ENCODE measurements around the gene ECM1. TPM values are rescaled to one million over a fixed set of nuclear protein-coding genes. Genes with fewer than 3 reads are reported as not detected.

ECM1 gene
- total and polyA plus RNA-seq, 2 donors (not counting 3 experiments of a cell fraction or from before 2014, with no cell fraction given), result 7.2 to 16.6 TPM

GRCh38 chr1:150464422-150464826, 43.5 kb upstream of the ECM1 start:
- no peak overlapping the region for H3K4me2 ChIP-seq (ENCODE audit: insufficient read depth, low read length)

More at GRCh38 chr1:150464422-150464826, 43.5 kb upstream of the ECM1 start:
- dilution Hi-C loops (cut with MboI; ENCODE audit: extremely low pct_ligation_motif_present, low sequenced_read_pairs), result no loop called here
- Histone ChIP-seq H3K9me3 (replicated peaks; ENCODE audit: control insufficient read depth, insufficient read depth, low read length) (no peaks in the 10 kb centered on the region), H3K27me3 (ENCODE audit: control insufficient read depth in 2 of 2, insufficient read depth in 2 of 2, low read length in 2 of 2) (no peaks in the 10 kb centered on the region), H3K4me1 (ENCODE audit: control insufficient read depth, extremely low read depth, insufficient read depth, low read length) (peaks cover 2% of the 10 kb centered on the region), H3K79me2 (ENCODE audit: control insufficient read depth, insufficient read depth, low read length) (no peaks in the 10 kb centered on the region), H3K9me1 (replicated peaks; ENCODE audit: control insufficient read depth, extremely low read depth, insufficient read depth, low read length) (no peaks in the 10 kb centered on the region), H3K36me3 (ENCODE audit: control insufficient read depth in 2 of 2, extremely low read depth in 1 of 2, insufficient read depth in 2 of 2, low read length in 2 of 2) (peaks cover 0 to 2% of the 10 kb centered on the region in 2 experiments), H2AFZ (ENCODE audit: low read depth, low read length) (no peak overlapping the region), H3K4me3 (replicated peaks in 1 of 3; ENCODE audit: insufficient read depth in 1 of 3, low read depth in 1 of 3, low read length in 3 of 3) (no peak overlapping the region), H4K20me1 (replicated peaks; ENCODE audit: control insufficient read depth, extremely low read depth, insufficient read depth, low read length) (no peaks in the 10 kb centered on the region), H3K27ac (ENCODE audit: insufficient read depth, low read depth, low read length) (no peak overlapping the region), H3K9ac (replicated peaks; ENCODE audit: extremely low read depth, insufficient read depth, low read length) (no peak overlapping the region)
- BruUV-seq (replicated peaks), result no TSS peak
- CTCF ChIA-PET, result interaction anchor here (1.4 to 1.7 kb wide), 2 partner anchors 53 to 68 kb away, joined by 6 to 19 read pairs; no protein-coding TSS in a partner anchor
- intact Hi-C loops (cut with micrococcal nuclease), result loop anchor here (1.0 to 5.0 kb wide), 7 partner anchors 53 to 346 kb away; partner anchors contain the start of genes ADAMTSL4 and FALEC
- DNase-seq (ENCODE audit: low read depth, low spot score), result peak; percentile 71
- POLR2A ChIA-PET, result no interaction called here
- TF ChIP-seq CTCF (IDR thresholded peaks at IDR 0.05; ENCODE audit: extremely low read depth in 1 of 2, insufficient read depth in 1 of 2, low read depth in 1 of 2, low read length in 2 of 2) (peak; percentile 69 to 71), JUN (IDR thresholded peaks at IDR 0.05; ENCODE audit: borderline replicate concordance, insufficient read depth, insufficient read length, low read depth) (no peak), POLR2A (IDR thresholded peaks at IDR 0.05; ENCODE audit: low read depth, low read length) (no peak), POLR2AphosphoS5 (IDR thresholded peaks at IDR 0.05; ENCODE audit: insufficient read depth, low read depth, low read length) (no peak), EZH2 (IDR thresholded peaks at IDR 0.05; ENCODE audit: borderline replicate concordance, low read depth, low read length, severe bottlenecking) (no peak)
- FAIRE-seq, result peak; percentile 82
